GM18511 (cell line): ENCODE results near the gene SIVA1.
A peak's percentile ranks its signal among the peaks of the same experiment; 100 is the strongest.
"Not testable (repeated sequence)": the region's sequence is repeated elsewhere in the genome, so short reads cannot be mapped to it uniquely, and the experiment has no call there.

Source experiments
- ATAC-seq: cut with Tn5 transposase; IDR thresholded peaks from one replicate; pipeline ENCODE4 v1.9.1; 2021; ENCODE audit warnings: mild to moderate bottlenecking, moderate library complexity; ENCODE audit not compliant: unreplicated experiment

SIVA1 gene

GRCh38 chr14:104719343-104719742, 33.6 kb upstream of the SIVA1 start:
- no peak for ATAC-seq

GRCh38 chr14:104721505-104722431, 31.2 kb upstream of the SIVA1 start:
- no peak for ATAC-seq

- ATAC-seq: no peak
Measured at GRCh38 chr14:104722938-104723650, 29.9 kb upstream of the SIVA1 start.

- ATAC-seq: peak; percentile 77
Measured at GRCh38 chr14:104723651-104724406, 29.1 kb upstream of the SIVA1 start, which contains the start of gene ADSS1. Gene ADSS1 (plus strand): TSS chr14:104724229. CDS start chr14:104724271, 42 bp downstream.

GRCh38 chr14:104724407-104724980, 28.5 kb upstream of the SIVA1 start:
- peak; percentile 17 for ATAC-seq

- no peak for ATAC-seq
Measured at GRCh38 chr14:104724981-104725771, 27.8 kb upstream of the SIVA1 start.

- ATAC-seq: no peak
Measured at GRCh38 chr14:104725772-104726548, 27.0 kb upstream of the SIVA1 start.

GRCh38 chr14:104726600-104727451, 26.1 kb upstream of the SIVA1 start:
- ATAC-seq: no peak

GRCh38 chr14:104728631-104729030, 24.3 kb upstream of the SIVA1 start:
- ATAC-seq: no peak

- ATAC-seq: not testable (repeated sequence)
Measured at GRCh38 chr14:104729176-104729834, 23.6 kb upstream of the SIVA1 start.

- ATAC-seq: no peak
Measured at GRCh38 chr14:104729835-104730181, 23.1 kb upstream of the SIVA1 start.

- ATAC-seq: no peak
Measured at GRCh38 chr14:104730487-104730886, 22.5 kb upstream of the SIVA1 start.

- ATAC-seq: no peak
Measured at GRCh38 chr14:104731320-104732294, 21.3 kb upstream of the SIVA1 start.

GRCh38 chr14:104732355-104732804, 20.6 kb upstream of the SIVA1 start:
- ATAC-seq: no peak

- no peak for ATAC-seq
Measured at GRCh38 chr14:104732931-104733681, 19.8 kb upstream of the SIVA1 start.

GRCh38 chr14:104734051-104734587, 18.8 kb upstream of the SIVA1 start:
- no peak for ATAC-seq
